ENCODE results near the gene MARCHF7. TPM values are rescaled to one million over a fixed set of nuclear protein-coding genes. Genes with fewer than 3 reads are reported as not detected.

The MARCHF7 gene
- total and polyA plus RNA-seq, 9 donors, result 42.7 to 89.0 (median 83.9) TPM

Other genes with a start within 250 kb of the MARCHF7 start
- 100 to 1,000 TPM in 4 of 7 donors, 10 to 100 TPM in 3; 86.2 to 131 (median 107) TPM for gene BAZ2B, start 96.0 kb upstream of the MARCHF7 start, total RNA-seq
- 10 to 100 TPM; 31.8 to 43.3 TPM for gene BAZ2B, start 96.0 kb upstream of the MARCHF7 start, polyA plus RNA-seq
- gene CD302, start 85.7 kb downstream of the MARCHF7 start, total RNA-seq, result 10 to 100 TPM; 37.8 to 86.0 (median 41.0) TPM
- gene CD302, start 85.7 kb downstream of the MARCHF7 start, polyA plus RNA-seq, result 10 to 100 TPM; 59.7 to 62.8 TPM
- gene LY75, start 192.2 kb downstream of the MARCHF7 start, total RNA-seq, result 1 to 10 TPM; 1.1 to 5.9 (median 2.6) TPM
- gene LY75, start 192.2 kb downstream of the MARCHF7 start, polyA plus RNA-seq, result 1 to 10 TPM in 1 of 2 donors, under 1 TPM in 1; 0.96 to 2.6 TPM

All from ovary (tissue), 9 donors.